Fibroblast of the aortic adventitia (primary cell): Measurements from ENCODE around the gene SOCS4. TPM values are rescaled to one million over a fixed set of nuclear protein-coding genes. Genes with fewer than 3 reads are reported as not detected.
A peak's percentile ranks its signal among the peaks of the same experiment; 100 is the strongest.
"Not testable (repeated sequence)": the region's sequence is repeated elsewhere in the genome, so short reads cannot be mapped to it uniquely, and the experiment has no call there.

Experiments
- DNase-seq: peaks from one replicate; pipeline ENCODE4 v3.0.0-alpha.2; 2010; ENCODE audit warnings: low read depth
- H3K4me3 ChIP-seq: 2 replicates; pipeline ENCODE4 v1.5.1; 2011; ENCODE audit warnings: low read depth, mild to moderate bottlenecking, control low read depth, low read length, moderate library complexity
- CTCF ChIP-seq: IDR thresholded peaks from 2 replicates; pipeline ENCODE4 v1.5.1; 2011; ENCODE audit warnings: mild to moderate bottlenecking, low read length, control low read depth, inconsistent platforms; ENCODE audit not compliant: insufficient read depth
- total RNA-seq: library from RNA; depleted of rRNA; stranded (reverse); fragments of >200 nt; gene quantifications from 2 replicates; pipeline ENCODE4 v1.2.3, GENCODE V29; 2012; ENCODE audit warnings: low replicate concordance

Gene SOCS4
- total RNA-seq, 1 donor = 25.0 TPM

GRCh38 chr14:55015006-55015405 lies 12.0 kb upstream of the SOCS4 start:
- no peak overlapping the region for H3K4me3 ChIP-seq
- no peak for TF ChIP-seq CTCF
- DNase-seq = no peak

- no peak for DNase-seq
- no peak overlapping the region for H3K4me3 ChIP-seq
- no peak for TF ChIP-seq CTCF
Measured at GRCh38 chr14:55019968-55020554, 7.0 kb upstream of the SOCS4 start.

- not testable (repeated sequence) for H3K4me3 ChIP-seq, DNase-seq
Measured at GRCh38 chr14:55024365-55024764, 2.7 kb upstream of the SOCS4 start.

- TF ChIP-seq CTCF = no peak
- peak overlapping the region; percentile 96 for H3K4me3 ChIP-seq
- DNase-seq = no peak
Measured at GRCh38 chr14:55025948-55026347, 1.1 kb upstream of the SOCS4 start.

GRCh38 chr14:55026441-55026792 lies 619 bp upstream of the SOCS4 start:
- no peak for TF ChIP-seq CTCF
- no peak for DNase-seq
- peak overlapping the region; percentile 96 for H3K4me3 ChIP-seq

- no peak for TF ChIP-seq CTCF
- peak overlapping the region; percentile 96 for H3K4me3 ChIP-seq
- DNase-seq = no peak
Measured at GRCh38 chr14:55028066-55028465, 1.0 kb downstream of the SOCS4 start.

GRCh38 chr14:55028476-55028875 lies 1.4 kb downstream of the SOCS4 start:
- H3K4me3 ChIP-seq = peak overlapping the region; percentile 96
- no peak for TF ChIP-seq CTCF
- no peak for DNase-seq
